ENCODE results near the gene OR52H1.

GRCh38 chr11:5574654-5575053, 26.3 kb upstream of the OR52H1 start:
- no peak for TF ChIP-seq POLR2AphosphoS5 (IDR thresholded peaks at IDR 0.05; ENCODE audit: low read depth, low read length)
- TF ChIP-seq TAF1 (IDR thresholded peaks at IDR 0.05; ENCODE audit: borderline replicate concordance, insufficient read depth, low read length) = no peak
- TF ChIP-seq, protein P1, sequence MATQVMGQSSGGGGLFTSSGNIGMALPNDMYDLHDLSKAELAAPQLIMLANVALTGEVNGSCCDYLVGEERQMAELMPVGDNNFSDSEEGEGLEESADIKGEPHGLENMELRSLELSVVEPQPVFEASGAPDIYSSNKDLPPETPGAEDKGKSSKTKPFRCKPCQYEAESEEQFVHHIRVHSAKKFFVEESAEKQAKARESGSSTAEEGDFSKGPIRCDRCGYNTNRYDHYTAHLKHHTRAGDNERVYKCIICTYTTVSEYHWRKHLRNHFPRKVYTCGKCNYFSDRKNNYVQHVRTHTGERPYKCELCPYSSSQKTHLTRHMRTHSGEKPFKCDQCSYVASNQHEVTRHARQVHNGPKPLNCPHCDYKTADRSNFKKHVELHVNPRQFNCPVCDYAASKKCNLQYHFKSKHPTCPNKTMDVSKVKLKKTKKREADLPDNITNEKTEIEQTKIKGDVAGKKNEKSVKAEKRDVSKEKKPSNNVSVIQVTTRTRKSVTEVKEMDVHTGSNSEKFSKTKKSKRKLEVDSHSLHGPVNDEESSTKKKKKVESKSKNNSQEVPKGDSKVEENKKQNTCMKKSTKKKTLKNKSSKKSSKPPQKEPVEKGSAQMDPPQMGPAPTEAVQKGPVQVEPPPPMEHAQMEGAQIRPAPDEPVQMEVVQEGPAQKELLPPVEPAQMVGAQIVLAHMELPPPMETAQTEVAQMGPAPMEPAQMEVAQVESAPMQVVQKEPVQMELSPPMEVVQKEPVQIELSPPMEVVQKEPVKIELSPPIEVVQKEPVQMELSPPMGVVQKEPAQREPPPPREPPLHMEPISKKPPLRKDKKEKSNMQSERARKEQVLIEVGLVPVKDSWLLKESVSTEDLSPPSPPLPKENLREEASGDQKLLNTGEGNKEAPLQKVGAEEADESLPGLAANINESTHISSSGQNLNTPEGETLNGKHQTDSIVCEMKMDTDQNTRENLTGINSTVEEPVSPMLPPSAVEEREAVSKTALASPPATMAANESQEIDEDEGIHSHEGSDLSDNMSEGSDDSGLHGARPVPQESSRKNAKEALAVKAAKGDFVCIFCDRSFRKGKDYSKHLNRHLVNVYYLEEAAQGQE (IDR thresholded peaks at IDR 0.05; ENCODE audit: insufficient read depth in 1 of 2, low read depth in 2 of 2, low read length in 2 of 2) = no peak
- TF ChIP-seq SIN3A (IDR thresholded peaks at IDR 0.05; ENCODE audit: borderline replicate concordance, insufficient read depth, low read length) = no peak
